ENCODE data around the gene PDE2A. TPM values are rescaled to one million over a fixed set of nuclear protein-coding genes. Genes with fewer than 3 reads are reported as not detected.

PDE2A gene
- total RNA-seq, 1 donor from 2014 or later, result 0.11 TPM

- H3K27me3 Mint-ChIP-seq (ENCODE audit: insufficient read depth, low read depth), result peaks cover 11% of the 10 kb centered on the region
- Histone ChIP-seq H3K4me1 (peaks cover 14% of the 10 kb centered on the region), H3K27ac (no peak overlapping the region), H3K9ac (no peak overlapping the region), H3K36me3 (no peaks in the 10 kb centered on the region), H3K27me3 (peaks cover 44% of the 10 kb centered on the region), H3K9me3 (ENCODE audit: low read depth) (no peaks in the 10 kb centered on the region), H3K79me2 (ENCODE audit: low read depth) (no peaks in the 10 kb centered on the region), H2AFZ (replicated peaks) (no peak overlapping the region), H4K20me1 (ENCODE audit: low read depth) (no peaks in the 10 kb centered on the region), H3K4me2 (no peak overlapping the region), H3F3A (ENCODE audit: low read depth) (peaks cover 4% of the 10 kb centered on the region), H3K4me3 (no peak overlapping the region)
- TF ChIP-seq EZH2 (IDR thresholded peaks at IDR 0.05) (no peak), CTCF (IDR thresholded peaks at IDR 0.05) (no peak), EZH2phosphoT487 (IDR thresholded peaks at IDR 0.05) (no peak)
- H3K36me3 Mint-ChIP-seq, result no peaks in the 10 kb centered on the region
- H3K4me1 Mint-ChIP-seq, result peaks cover 19% of the 10 kb centered on the region
- H3K4me3 Mint-ChIP-seq, result peak overlapping the region; percentile 65
- no peaks in the 10 kb centered on the region for H3K9me3 Mint-ChIP-seq
- no peak for DNase-seq (ENCODE audit: low spot score)
- no peak overlapping the region for H3K27ac Mint-ChIP-seq
Measured at GRCh38 chr11:72635933-72636332, 38.3 kb downstream of the PDE2A start.

GRCh38 chr11:72635309-72635915 lies 38.8 kb downstream of the PDE2A start:
- Histone ChIP-seq H3K36me3 (no peaks in the 10 kb centered on the region), H3K27me3 (peaks cover 39% of the 10 kb centered on the region), H3K4me2 (no peak overlapping the region), H3F3A (ENCODE audit: low read depth) (peaks cover 4% of the 10 kb centered on the region), H2AFZ (replicated peaks) (no peak overlapping the region), H3K4me3 (no peak overlapping the region), H4K20me1 (ENCODE audit: low read depth) (no peaks in the 10 kb centered on the region), H3K4me1 (peaks cover 14% of the 10 kb centered on the region), H3K79me2 (ENCODE audit: low read depth) (no peaks in the 10 kb centered on the region), H3K9ac (no peak overlapping the region), H3K27ac (no peak overlapping the region), H3K9me3 (ENCODE audit: low read depth) (no peaks in the 10 kb centered on the region)
- H3K4me1 Mint-ChIP-seq, result peaks cover 19% of the 10 kb centered on the region
- no peak for TF ChIP-seq EZH2 (IDR thresholded peaks at IDR 0.05)
- H3K4me3 Mint-ChIP-seq, result no peak overlapping the region
- H3K27ac Mint-ChIP-seq, result no peak overlapping the region
- no peak for DNase-seq (ENCODE audit: low spot score)
- peaks cover 11% of the 10 kb centered on the region for H3K27me3 Mint-ChIP-seq (ENCODE audit: insufficient read depth, low read depth)
- H3K36me3 Mint-ChIP-seq, result no peaks in the 10 kb centered on the region
- no peaks in the 10 kb centered on the region for H3K9me3 Mint-ChIP-seq

GRCh38 chr11:72634472-72635095 lies 39.6 kb downstream of the PDE2A start:
- H3K4me1 Mint-ChIP-seq, result peaks cover 19% of the 10 kb centered on the region
- peaks cover 11% of the 10 kb centered on the region for H3K27me3 Mint-ChIP-seq (ENCODE audit: insufficient read depth, low read depth)

More at GRCh38 chr11:72634472-72635095, 39.6 kb downstream of the PDE2A start:
- DNase-seq (ENCODE audit: low spot score), result no peak
- Histone ChIP-seq H3K27ac (no peak overlapping the region), H3K9me3 (ENCODE audit: low read depth) (no peaks in the 10 kb centered on the region), H3K4me2 (no peak overlapping the region), H3K4me1 (peaks cover 14% of the 10 kb centered on the region), H3F3A (ENCODE audit: low read depth) (peaks cover 4% of the 10 kb centered on the region), H3K36me3 (no peaks in the 10 kb centered on the region), H3K27me3 (peaks cover 31% of the 10 kb centered on the region), H3K4me3 (no peak overlapping the region), H2AFZ (replicated peaks) (no peak overlapping the region), H3K79me2 (ENCODE audit: low read depth) (no peaks in the 10 kb centered on the region), H4K20me1 (ENCODE audit: low read depth) (no peaks in the 10 kb centered on the region), H3K9ac (no peak overlapping the region)
- Mint-ChIP-seq H3K27ac (no peak overlapping the region), H3K36me3 (no peaks in the 10 kb centered on the region), H3K9me3 (no peaks in the 10 kb centered on the region), H3K4me3 (no peak overlapping the region)
- no peak for TF ChIP-seq CTCF (IDR thresholded peaks at IDR 0.05)
- no peak for TF ChIP-seq EZH2phosphoT487 (IDR thresholded peaks at IDR 0.05)
- TF ChIP-seq EZH2 (IDR thresholded peaks at IDR 0.05), result no peak

Measured in neural progenitor cell (in vitro differentiated cells).